GM18909 (cell line): ENCODE measurements around the gene ELP2.

Experiments
- ATAC-seq: cut with Tn5 transposase; IDR thresholded peaks from one replicate; pipeline ENCODE4 v1.9.1; 2021; ENCODE audit warnings: mild to moderate bottlenecking; ENCODE audit not compliant: unreplicated experiment, poor library complexity

Gene ELP2

DNA sequence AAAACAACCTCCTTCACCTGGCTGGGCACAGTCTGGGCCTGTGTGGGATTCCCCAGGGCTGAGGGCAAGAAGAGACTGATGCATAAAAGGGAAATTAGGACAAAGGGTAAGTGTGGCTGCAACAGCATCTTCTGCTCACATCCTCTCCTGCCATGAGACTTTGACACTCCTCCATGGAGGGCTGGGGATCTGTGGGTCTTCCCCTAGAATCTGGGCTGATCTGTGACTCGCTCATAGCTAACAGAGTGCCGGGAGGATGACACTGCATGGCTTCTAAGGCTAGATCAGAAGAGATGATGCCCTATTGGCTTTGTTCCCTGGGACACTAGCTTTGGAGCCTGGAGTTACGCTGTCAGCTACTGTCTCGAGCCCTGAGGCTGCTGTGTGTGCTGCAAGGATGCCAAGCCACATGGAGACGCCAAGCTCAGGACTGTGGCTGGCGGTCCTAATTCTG, 81.9 kb downstream of the ELP2 start:
- ATAC-seq, result no peak

DNA sequence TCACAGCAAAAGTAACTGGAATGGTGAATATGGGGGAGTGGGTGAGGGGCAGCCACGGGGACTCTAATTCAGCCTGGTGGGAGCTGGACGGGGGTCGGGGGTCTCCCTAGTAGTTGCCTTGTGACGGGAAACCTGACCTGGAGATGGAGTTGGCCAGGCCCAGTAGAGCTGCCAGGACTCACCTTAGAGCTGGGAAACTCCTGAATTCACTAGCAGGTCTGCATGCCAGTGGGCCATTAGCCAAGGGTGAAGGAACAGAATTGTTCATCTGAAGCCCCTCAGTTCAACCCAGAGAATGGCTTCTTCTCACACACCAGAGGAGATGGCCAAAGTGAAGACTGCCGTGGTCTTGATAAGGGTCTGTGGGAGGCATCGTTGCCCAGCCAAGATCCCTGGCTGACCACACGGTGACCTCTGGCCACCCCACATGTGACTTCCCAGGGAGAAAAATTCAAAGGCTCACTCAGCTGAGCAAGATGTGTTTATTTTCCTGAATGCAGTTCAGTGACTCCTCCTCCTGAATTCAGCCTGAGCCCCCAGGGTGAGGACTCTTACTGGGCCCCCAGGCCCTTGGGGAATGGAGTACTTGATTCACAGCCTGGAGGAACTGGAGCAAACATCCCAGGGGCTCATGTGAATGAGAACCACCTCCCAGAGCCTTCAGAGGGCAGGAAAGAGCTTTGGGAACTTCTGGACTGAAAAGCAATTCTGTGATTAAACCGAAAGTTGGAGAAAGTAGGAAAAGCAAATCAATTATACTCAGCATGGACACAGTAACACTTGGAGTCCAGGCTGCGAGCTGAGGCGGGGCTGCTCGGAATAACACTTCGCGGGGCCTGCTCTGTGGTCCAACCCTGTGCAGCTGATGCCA, 82.8 kb downstream of the ELP2 start:
- no peak for ATAC-seq

DNA sequence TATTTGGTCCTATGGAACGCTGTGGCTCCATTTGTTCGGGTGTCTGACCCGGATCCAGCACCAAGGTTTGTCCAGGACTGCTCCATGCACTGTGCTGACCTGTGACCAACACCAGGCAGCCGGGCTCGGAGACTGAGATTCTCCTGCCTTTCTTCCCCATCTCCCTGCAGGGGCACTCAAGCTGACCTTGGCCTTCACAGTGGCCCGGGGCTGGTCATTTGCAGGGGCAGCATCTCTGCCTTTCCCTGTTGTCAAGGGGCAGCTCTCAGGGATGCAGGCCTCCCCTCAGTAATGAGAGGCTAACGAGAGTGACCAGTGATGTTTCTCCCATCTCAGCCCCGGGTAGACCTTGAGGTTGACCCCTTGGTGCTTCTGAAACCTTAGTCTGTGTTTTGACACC, 85.1 kb downstream of the ELP2 start:
- ATAC-seq, result no peak

DNA sequence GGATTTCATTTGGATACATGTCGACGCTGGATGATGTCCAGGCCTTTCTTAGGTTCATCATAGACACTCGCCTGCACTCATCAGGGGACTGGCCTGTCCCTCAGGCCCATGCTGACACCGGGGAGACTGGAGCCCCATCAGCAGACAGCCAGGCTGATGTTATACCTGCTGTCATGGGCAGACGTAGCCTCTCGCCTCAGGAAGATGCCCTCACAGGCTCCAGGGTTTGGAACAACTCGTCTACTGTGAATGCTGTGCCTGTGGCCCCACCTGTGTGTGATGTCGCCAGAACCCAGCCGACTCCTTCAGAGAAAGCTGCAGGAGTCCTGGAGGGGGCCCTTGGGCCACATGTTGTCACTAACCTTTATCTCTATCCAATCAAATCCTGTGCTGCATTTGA, 85.9 kb downstream of the ELP2 start:
- no peak for ATAC-seq

DNA sequence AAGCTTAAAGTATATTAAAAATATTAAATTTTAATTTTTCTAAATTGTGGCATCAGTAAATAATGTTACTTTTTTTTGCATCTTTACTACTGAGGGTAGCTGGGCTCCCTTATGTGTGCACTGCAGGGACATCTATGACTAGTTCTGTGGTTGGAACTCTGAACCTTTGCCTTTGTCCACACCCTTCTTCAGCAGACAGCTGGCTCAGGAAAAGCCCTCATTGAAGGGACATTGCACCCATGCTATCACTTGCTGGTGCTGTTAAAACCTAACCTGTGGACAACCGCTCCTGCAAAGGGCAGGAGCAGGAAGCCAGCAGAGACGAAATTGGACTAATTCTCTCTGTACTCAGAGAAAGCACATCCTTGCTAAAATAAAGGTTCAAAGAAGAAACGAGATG, 87.6 kb downstream of the ELP2 start:
- no peak for ATAC-seq

DNA sequence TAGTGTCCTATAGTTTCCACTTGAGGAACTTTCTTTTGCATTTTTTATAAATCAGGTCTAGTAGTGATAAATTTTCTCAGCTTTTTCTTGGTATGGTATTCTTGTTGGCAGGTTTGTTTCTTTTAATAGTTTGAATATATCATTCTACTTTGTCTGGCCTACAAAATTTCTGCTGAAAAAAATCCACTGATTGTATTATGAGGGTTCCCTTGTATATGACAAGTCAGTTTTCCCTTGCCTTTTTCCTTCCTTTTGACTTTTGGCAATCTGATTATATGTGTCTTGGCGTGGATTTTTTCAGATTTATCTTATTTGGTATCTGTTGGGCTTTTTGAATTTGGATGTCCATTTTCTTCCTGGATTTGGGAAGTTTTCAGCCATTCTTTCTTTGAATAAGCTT, 99.5 kb downstream of the ELP2 start:
- ATAC-seq, result no peak
